NCI-H2081 treated with DMSO at 0.1 percent for 48 hours (cell line): Measurements from ENCODE around the gene ADAMTS4.
"Not testable (repeated sequence)": the region's sequence is repeated elsewhere in the genome, so short reads cannot be mapped to it uniquely, and the experiment has no call there.

Experiments
- DNase-seq: peaks from one replicate; lab custom pipeline; 2025; lab: John Stamatoyannopoulos, UW

Gene ADAMTS4, protein sequence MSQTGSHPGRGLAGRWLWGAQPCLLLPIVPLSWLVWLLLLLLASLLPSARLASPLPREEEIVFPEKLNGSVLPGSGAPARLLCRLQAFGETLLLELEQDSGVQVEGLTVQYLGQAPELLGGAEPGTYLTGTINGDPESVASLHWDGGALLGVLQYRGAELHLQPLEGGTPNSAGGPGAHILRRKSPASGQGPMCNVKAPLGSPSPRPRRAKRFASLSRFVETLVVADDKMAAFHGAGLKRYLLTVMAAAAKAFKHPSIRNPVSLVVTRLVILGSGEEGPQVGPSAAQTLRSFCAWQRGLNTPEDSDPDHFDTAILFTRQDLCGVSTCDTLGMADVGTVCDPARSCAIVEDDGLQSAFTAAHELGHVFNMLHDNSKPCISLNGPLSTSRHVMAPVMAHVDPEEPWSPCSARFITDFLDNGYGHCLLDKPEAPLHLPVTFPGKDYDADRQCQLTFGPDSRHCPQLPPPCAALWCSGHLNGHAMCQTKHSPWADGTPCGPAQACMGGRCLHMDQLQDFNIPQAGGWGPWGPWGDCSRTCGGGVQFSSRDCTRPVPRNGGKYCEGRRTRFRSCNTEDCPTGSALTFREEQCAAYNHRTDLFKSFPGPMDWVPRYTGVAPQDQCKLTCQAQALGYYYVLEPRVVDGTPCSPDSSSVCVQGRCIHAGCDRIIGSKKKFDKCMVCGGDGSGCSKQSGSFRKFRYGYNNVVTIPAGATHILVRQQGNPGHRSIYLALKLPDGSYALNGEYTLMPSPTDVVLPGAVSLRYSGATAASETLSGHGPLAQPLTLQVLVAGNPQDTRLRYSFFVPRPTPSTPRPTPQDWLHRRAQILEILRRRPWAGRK

DNA sequence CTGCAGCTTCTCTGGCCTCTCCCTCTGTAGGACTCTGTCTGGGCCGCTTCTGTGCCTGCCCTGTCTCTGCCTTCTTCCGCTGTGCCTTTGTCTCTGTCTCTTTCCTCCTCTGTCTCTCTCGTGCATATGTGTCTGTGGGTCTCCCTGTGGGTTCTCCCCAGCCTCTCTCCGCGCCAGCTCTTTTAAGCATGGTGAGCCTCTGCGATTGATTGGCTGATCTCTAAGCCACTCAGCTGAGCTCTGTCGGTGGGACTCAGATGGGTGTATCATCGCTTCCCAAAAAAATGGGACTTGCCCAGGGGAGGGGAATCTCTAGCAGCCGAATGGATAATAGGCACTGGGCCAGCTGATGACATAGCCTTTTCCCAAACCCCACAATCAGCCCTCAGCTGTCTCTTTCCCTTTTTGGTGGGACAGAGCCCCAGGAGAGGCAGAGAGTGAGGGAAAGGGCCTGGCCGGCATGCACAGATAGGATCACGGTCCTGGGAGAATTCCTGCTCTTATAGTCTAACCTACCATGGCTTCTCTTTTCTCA, at the start of gene ADAMTS4:
TSS of gene ADAMTS4 (minus strand) at position 158 of the 535 bp plus-strand sequence. CDS start 427 bp downstream, outside the sequence.
- DNase-seq: no peak

DNA sequence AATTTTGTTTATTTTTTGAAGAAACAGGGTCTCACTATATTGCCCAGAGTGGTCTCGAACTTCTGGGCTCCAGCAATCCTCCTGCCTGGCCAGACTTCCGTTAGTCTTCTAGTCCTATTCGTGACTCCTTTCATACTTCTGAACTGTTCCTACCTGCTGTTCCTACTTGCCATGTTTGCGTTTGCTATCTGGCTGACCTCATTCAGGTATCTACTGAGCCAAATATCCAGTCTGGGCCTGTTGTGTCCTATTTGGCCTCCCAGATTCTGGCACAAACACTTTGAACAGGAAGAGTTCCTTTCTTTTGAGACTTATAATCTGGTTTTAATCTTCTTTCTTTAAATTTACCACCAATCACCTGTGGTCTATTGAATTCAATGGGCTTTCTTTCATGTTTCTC, 46.0 kb upstream of the ADAMTS4 start:
- DNase-seq: no peak

DNA sequence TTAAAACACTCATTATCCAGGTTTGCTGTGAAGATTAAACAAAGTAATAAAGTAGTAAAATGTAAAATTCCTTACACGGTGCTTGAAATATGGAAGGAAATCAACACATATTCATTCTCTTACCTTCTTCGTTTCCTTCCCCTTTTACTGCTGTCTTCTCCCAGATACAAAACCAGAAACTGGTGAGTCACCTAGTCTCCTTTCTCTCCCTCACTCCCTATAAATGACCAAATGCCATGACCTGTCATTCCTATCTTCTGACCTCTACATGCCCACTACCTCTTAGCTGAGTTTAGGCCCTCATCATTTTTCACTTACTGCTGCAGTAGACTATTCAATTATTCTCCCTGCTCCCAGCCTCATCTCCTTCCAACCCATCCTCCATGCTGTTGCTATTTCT, 43.5 kb upstream of the ADAMTS4 start:
- no peak for DNase-seq

DNA sequence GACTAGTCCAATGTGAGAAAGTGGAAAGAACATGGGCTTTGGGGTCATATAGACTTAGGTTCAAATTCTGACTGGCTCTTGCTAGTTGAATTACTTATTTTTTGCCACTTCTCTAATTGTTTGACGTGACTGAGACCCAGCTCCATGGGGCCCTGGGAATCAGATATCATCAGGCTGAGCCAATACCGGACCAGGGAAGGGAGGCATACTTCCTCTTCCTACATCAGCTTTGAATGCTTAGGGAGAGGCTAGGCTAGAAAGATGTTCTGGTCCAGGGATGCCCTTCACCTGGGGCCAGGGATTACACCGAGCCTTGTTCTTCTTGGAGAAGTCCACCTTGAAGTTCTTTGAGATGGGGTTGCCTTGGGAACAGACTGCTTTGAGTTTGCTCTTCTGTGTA, 42.8 kb upstream of the ADAMTS4 start:
- no peak for DNase-seq

DNA sequence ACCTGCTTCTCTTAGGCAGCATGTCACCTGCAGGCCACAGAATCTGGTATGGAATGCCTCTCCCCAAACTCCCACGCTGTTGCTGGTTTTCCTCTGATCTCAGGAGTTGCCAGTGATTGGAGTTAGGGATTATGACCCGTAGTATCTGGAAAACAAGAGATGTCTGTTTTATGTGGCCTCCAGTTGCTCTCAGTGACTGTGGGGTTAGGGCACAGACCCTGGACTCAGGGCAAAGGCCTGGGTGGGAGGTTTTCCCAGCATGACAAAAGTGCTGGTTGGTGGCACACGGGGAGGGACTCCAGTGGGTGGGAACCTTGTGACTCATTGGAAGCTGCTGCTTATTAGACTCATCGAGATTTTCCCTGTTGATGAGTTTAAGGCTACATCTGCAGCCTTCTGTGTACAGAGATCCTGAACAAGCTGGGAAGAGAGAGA, 39.2 kb upstream of the ADAMTS4 start, which contains the start of gene NR1I3:
TSS of gene NR1I3 (minus strand) at position 165 of the 435 bp plus-strand sequence. CDS start 1,638 bp downstream, outside the sequence.
- DNase-seq: no peak

DNA sequence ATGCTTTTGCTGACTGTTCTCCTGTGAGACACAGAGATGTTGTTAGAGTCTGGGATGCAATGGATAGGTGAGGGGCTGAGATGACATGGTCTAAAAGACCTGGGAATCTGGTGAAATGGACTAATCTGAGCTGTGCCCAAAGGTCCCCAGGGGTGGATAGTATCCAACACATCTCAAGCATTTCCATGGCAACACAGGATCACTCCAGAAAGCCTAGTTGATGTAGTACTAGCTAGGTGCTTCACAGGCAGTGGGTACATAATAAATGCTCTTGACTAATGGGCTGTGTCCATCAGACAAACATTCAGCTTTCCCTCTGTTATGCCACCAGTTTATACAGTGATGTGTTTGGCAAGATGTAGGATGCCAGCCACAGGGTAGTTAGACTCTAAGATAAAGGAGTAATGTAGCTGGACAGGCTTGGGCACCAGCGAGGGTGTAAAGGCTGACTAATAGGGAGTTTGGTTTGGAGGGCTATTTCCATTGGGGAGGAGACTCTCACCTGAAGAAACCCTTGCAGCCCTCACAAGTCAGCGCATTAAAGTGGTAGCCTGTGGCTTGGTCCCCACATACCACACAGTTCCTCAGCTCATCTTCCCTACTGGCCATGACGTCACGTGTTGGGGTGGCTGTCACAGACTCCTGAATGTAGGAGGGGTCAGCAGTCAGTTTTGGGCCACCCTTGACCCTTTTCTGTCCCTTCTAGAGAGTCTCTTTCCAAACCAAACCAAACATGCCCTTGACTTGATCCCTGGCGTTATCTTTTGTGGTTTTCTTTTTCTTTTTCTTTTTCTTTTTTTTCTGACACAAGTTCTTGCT, 37.3 kb upstream of the ADAMTS4 start:
- DNase-seq: no peak

DNA sequence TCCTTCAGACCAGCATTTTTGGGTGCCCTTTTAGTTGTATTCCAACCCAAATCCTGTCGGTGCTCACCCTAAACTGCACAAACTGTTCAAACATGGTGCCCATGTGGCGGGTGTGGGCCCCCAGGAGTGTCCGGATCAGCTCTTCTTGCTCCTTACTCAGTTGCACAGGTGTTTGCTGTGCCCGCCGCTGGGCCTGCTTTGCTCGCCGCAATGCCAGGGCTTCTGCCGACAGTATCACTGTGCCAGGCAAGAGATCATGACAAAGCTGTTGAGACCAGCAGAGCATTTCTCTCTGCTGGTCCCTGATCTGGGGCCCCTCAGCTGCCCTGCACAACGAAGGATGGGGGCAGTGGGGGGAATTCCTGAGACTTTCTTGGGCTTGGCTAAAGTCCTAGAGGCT, 34.2 kb upstream of the ADAMTS4 start:
- DNase-seq: no peak

DNA sequence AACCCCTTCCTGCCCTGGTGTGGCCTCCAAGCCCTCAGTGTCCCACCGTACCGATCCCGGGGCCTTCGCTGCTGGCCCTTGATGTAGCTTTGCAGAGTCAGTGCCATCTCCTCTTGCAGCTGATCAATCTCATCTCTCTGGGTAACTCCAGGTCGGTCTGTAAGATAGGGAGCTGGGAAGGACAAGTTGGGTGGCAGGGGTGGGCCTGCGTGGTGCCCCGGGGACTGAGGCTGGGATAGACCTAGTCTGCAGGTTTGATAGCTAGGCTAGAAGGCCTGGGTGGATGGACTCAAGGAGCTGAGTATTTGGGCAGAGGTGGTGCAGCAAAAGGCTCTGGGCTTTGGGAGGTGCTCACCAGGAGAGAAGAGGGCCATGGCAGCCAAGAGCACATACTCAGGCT, 31.9 kb upstream of the ADAMTS4 start:
- no peak for DNase-seq

DNA sequence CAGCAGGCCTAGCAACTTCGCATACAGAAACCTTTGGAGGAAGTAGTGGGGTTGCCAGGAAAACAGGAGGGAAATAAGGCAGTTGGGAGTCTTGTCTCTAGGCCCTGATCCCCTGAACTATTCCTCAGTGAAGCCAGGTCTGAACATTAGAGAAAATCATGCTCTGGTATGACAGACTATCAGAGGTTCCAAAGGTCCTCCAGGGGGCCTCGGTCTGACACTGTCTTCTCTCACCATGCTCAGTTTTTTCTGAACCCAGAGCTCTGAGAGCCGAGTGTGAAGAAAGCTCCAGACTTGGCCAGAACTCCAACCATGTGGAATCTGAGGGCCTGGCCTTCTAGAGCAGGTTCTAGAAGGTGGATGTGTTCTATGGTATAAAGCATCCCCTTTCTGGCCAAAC, 31.0 kb upstream of the ADAMTS4 start:
- DNase-seq: no peak

DNA sequence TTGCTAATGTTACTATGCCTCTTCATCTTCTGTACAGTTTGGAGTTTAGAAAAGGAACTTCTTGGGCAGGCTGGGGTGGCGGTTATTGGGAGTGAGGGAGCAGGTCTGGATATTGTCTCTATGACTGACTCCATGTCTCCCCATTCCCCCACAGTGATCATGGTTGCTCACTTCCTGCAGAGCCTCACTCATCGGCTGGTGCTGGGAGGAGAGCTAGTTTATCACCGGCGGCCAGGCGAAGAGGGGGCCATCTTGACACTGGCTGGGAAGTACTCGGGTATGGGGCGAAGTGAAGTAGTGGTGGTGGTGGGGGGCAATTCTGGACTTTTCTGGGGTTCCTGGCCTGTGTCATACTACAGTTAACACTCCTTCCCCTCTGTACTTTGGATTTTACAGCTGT, 29.2 kb upstream of the ADAMTS4 start:
- DNase-seq: no peak

DNA sequence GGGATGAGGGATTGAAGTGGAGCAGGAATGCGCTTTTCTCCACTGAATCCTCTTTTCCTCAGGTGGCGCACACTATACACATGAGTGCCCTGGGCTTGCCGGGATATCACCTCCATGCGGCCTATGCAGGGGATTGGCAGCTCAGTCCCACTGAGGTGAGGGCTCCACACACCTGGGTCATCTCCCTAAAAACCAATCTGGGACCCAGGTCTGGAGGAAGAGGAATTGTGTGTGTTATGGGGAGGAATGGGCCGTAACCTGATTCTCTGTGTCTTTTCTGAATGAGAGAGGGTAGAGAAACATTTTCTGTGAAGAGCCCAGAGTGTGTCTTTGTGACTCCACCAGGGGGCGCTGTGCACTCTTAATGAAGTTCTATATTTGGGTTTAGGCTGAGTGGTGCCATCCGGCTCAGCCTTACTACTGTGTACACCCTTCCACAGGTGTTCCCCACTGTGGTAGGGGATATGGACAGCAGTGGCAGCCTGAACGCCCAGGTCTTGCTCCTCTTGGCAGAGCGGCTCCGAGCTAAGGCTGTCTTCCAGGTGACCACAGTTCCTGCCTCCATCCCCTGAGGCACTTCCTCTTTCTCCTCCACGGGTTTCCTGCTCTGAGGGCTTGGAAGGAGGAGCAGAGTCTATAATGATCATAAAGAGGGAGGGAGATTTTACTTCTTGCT, 28.5 kb upstream of the ADAMTS4 start:
- peak; percentile 84 for DNase-seq

DNA sequence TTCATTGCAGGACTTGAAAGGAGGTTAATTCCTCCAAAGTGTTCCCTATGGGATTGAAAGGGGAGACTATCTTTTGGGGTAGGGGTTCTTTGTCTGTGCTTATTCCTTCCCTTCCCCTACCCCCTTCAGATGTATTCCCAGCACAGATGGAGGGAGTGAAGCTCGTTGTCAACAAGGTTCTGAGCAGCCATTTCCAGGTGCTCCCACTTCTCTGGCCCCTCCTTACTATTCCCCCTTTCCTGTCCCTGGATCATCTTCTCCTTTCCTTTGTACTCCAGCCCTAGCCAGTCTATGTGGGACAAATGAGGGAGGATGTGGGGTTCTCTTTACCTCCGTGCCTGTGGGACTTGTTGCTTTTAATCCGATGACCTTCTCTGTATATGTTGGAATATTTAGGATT, 27.9 kb upstream of the ADAMTS4 start:
- DNase-seq: no peak

DNA sequence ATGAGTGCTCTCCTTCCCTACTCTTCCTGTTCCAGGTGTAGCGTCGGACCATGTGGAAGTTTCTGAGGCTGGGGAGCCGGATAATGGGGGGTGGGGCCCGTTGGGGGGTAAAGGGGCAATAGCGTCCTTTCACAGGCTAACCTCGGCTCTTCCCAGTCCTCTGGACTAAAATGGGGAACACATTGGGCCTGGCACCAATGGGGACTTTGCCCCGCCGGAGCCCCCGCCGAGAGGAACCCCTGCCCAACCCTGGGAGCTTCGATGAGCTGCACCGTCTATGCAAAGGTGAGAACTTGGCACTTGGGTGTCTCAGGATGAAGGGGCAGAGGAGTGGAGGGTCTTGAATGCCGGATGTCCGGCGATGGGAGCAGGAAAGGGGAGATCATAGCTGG, 27.5 kb upstream of the ADAMTS4 start:
- no peak for DNase-seq

DNA sequence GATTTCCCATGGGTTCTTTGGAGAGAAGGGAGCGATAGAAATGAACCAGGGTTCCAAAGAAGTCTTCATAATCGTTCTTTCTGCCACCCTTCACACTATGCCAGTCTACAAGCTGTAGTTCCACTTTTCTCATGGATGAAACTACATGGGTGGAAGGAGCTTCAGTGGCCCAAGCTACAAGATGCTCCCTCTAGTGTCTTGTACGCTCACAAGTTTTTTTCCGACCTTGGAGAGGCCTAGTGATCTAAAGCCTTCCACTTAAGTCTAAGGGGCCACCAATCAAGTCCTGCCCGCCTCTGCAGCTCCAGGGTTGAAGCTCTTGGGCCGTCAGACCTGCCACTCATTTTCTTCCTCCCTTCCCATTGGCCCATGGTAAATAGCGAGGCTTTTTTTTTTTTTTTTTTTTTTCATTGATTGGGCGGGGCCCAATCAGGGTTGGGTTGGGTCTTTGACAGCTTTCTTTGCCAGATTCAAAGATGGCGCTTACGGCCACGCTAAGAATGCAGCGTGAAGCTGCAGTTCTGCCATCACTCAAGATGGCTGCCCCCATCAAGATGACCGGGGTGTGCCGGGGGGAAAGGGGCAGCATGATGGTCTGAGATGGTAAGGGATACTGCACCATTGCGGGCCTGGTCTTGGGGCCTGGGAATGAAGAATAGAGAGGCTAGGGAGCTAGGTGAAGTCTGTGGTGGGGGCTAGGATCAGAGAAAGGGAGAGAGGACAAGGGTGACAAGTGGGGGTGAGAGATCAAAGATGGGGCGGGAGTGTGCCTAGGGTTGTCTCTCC, 26.9 kb upstream of the ADAMTS4 start, which contains the start of gene TOMM40L:
TSS of gene TOMM40L (plus strand) at position 527 of the 786 bp plus-strand sequence. CDS start 430 bp downstream, outside the sequence.
- peak; percentile 98 for DNase-seq

DNA sequence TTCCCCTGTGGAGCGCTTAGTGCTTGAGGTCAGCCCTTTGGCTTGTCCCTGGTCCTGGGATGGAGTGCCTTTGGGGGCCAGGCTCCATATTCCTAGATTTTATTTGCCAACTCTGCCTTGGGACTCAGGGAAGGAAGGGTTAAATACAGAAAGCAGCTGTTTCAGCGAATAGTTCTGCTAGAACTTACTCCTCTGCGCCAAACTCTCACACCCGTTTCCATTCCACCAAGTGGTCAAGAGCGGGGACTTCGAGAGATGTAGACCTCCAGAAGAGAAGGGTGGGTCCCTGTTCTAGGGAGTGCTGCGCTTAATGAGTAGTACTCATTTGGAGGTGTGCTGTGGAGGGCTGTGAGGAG, 26.3 kb upstream of the ADAMTS4 start:
- DNase-seq: no peak

DNA sequence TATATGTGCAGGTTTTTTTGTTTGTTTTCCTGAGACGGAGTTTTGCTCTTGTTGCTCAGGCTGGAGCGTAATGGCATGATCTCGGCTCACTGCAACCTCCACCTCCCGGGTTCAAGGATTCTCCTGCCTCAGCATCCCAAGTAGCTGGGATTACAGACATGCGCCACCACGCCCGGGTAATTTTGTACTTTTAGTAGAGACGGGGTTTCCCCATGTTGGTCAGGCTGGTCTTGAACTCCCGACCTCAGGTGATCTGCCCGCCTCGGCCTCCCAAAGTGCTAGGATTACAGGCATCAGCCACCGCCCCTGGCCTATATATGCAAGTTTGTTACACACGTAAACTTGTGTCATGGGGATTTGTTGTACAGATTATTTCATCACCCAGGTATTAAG, 25.8 kb upstream of the ADAMTS4 start:
- not testable (repeated sequence) for DNase-seq

DNA sequence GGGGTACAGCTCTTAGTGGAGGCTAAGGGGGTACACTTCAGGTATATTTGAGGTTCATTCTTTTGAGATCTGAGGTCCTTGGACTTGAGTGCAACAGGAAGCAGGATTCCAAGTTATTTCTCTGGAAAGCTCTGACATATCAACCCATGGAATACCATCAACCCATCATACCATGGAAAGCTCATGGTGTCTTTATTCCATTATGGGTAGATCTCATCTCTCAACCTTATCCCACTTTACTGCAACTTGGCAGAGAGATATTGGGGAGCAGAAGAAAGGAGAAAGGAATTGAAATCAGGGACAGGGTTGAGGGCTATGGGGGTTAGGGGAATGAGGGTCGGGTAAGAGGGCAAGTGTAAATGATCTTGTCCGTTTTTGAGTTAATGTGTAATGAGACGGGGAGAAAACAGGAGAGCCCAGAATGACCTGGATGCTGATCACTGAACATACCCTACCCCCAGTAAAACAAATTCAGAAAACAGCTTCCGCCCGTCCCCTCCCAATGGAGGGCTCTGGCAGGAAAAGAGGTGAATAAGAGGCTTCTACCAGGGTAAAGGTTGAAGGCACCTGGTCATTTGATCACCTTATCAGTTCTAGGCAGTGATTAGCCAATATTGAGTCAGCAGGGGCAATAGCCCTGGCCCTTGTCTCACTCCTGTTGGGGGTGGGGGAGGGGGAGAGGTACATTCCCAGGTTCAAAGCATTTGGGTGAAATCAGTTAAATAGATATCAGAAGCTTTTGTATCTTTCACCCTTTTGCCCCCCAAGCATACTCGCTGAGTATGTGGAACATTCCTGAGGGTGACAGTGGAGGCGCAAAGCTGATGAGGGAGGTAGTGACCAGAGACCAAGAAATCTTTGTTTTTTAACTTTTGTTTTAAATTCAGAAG, 25.2 kb upstream of the ADAMTS4 start:
- no peak for DNase-seq

DNA sequence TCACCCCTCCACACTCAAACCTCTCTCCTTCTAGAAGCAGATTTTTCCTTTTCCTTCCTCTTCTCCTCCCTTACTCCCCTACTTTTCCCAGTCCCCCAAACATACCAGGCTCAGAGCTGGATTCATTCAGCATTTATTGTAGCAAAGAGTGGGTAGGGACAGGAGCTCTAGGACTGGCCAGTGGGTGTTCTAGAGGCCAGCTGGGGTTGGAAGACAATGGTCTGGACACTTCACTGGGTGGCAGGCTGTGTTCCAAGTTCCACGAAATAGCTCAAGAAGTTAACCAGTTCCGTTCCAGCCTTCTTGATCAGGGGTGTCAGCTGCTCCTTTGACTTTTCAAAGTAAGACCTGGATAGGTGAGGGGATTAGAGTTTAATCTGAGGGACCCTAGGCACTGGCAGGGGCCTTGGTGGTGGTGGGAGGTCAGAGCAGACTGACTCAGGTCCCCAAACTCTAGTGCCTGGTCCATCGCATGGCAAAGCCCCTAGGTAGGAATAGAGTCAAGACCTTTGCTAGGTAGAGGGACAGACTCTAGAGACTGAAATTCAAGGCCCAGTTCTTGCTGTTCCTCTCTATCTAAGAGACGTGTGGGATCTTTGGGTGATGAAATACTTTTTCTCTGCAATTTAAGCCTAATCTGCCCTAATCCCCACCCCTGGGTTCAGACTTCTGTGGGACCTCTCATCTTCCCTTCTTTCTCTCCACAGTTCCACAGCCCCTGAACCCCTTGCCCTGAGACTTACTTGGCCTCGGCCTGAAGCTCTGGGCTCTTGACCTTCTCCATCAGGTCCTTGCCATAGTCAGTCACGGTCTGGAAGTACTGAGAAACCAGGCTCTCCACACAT, 23.5 kb upstream of the ADAMTS4 start:
- DNase-seq: no peak
